ENCODE measurements around the gene ABCB8.

- TF ChIP-seq CTCF (optimal IDR thresholded peaks at IDR 0.05 in 1 of 3, IDR thresholded peaks at IDR 0.05 in 1 of 3, conservative IDR thresholded peaks at IDR 0.05 in 1 of 3; ENCODE audit: extremely low read depth in 1 of 3, insufficient read depth in 2 of 3, low read length in 3 of 3) = no peak
- no peak for TF ChIP-seq EZH2 (IDR thresholded peaks at IDR 0.05; ENCODE audit: low read length)
These were observed 61.9 kb downstream of the ABCB8 start for GRCh38 chr7:151089893-151090730.

All from keratinocyte (primary cell).